Measurements from ENCODE around the gene TMEM101. TPM values are rescaled to one million over a fixed set of nuclear protein-coding genes. Genes with fewer than 3 reads are reported as not detected.

TMEM101 gene
- total and polyA plus RNA-seq, 2 of the 8 experiments (the other 6 are each of a cell fraction or from before 2014, with no cell fraction given), result 16.1 to 44.7 TPM

- H3K27me3 ChIP-seq (replicated peaks in 1 of 4; ENCODE audit: control insufficient read depth in 3 of 4, extremely low read depth in 1 of 4, insufficient read depth in 3 of 4, low read length in 3 of 4), result peaks cover 0 to 5% (median 4%) of the 10 kb centered on the region in 4 experiments; a peak in 3 of 7 replicates
- FAIRE-seq, result no peak
- H3K27ac ChIP-seq (ENCODE audit: low read depth, low read length), result no peak overlapping the region
- no peak overlapping the region for H2AK5ac ChIP-seq (ENCODE audit: low read depth, low read length)
- no peak overlapping the region for H2BK120ac ChIP-seq (replicated peaks; ENCODE audit: low read depth, low read length)
- no peak overlapping the region for H3K9ac ChIP-seq (replicated peaks in 1 of 4; ENCODE audit: extremely low read depth in 1 of 4, low read depth in 3 of 4, low read length in 3 of 4)
- no peaks in the 10 kb centered on the region for H3K79me1 ChIP-seq (ENCODE audit: low read depth, low read length)
- H3K36me3 ChIP-seq (ENCODE audit: control insufficient read depth in 2 of 4, insufficient read depth in 4 of 4, low read length in 3 of 4), result no peaks in the 10 kb centered on the region
- POLR2A ChIA-PET (ENCODE audit: partially characterized antibody), result interaction anchor here (1.8 to 1.9 kb wide), 2 partner anchors 32 to 41 kb away, joined by 5 to 9 read pairs; partner anchors contain the start of gene PPY
- no peak overlapping the region for H4K5ac ChIP-seq (ENCODE audit: insufficient read length, low read depth, low read length)
- no peak for DNase-seq (ENCODE audit: low read depth in 1 of 2, low spot score in 2 of 2)
- no peak overlapping the region for H3K23ac ChIP-seq (ENCODE audit: insufficient read length)
- no peaks in the 10 kb centered on the region for H3K9me3 ChIP-seq (ENCODE audit: insufficient read depth in 2 of 2, low read depth in 1 of 2, low read length in 1 of 2)
- H4K20me1 ChIP-seq (replicated peaks in 1 of 2; ENCODE audit: control insufficient read depth in 1 of 2, insufficient read depth in 2 of 2, low read length in 2 of 2), result no peaks in the 10 kb centered on the region
- CTCF ChIA-PET (ENCODE audit: partially characterized antibody), result interaction anchor here (0.6 to 22.7 kb wide), 17 partner anchors 9 to 520 kb away, joined by 3 to 416 read pairs (median 4); partner anchors contain the start of genes NAGS, PPY and PYY
- H3K4me2 ChIP-seq (ENCODE audit: insufficient read depth in 1 of 2, low read depth in 2 of 2, low read length in 2 of 2), result peak overlapping the region; percentile 59 to 89
- H2AFZ ChIP-seq (ENCODE audit: low read length), result peak overlapping the region; percentile 70; the same call in 1 of the 2 replicates
- no peaks in the 10 kb centered on the region for H3K79me2 ChIP-seq (ENCODE audit: control insufficient read depth in 1 of 2, insufficient read depth in 2 of 2, low read length in 2 of 2)
- peak overlapping the region; percentile 53 to 75 (median 60); a peak in 7 of 8 replicates for H3K4me3 ChIP-seq (ENCODE audit: extremely low read depth in 1 of 4, insufficient read depth in 2 of 4, low read depth in 3 of 4, low read length in 4 of 4)
- no peak overlapping the region for H2BK5ac ChIP-seq (ENCODE audit: low read depth, low read length)
- no peak overlapping the region for H3K18ac ChIP-seq (ENCODE audit: extremely low read depth, low read length)
- peaks cover 6% of the 10 kb centered on the region for H3K23me2 ChIP-seq (ENCODE audit: low read depth, low read length)
- H3K56ac ChIP-seq (replicated peaks; ENCODE audit: insufficient read length, low read depth, low read length), result no peak overlapping the region
- H4K91ac ChIP-seq (replicated peaks; ENCODE audit: insufficient read length, low read length), result no peak overlapping the region
- H3K14ac ChIP-seq (ENCODE audit: insufficient read length), result no peak overlapping the region
- H2BK12ac ChIP-seq (ENCODE audit: low read depth, low read length), result no peak overlapping the region
- H2BK15ac ChIP-seq (ENCODE audit: low read length), result no peak overlapping the region
- WGBS, 2 experiments (ENCODE audit: extremely low coverage in 1 of 2, insufficient coverage in 1 of 2, insufficient read length in 1 of 2, insufficient replicate concordance in 2 of 2, low coverage in 1 of 2, low lambda C conversion rate in 2 of 2, missing lambda C conversion rate in 1 of 2), result 29% methylated on average over 8 of the region's 8 CpGs; no CpG with 5 or more reads in 1 of the 2 experiments
- H3K4me1 ChIP-seq (replicated peaks in 1 of 4; ENCODE audit: control insufficient read depth in 3 of 4, insufficient read depth in 4 of 4, low read length in 3 of 4), result peaks cover 0 to 4% (median 2%) of the 10 kb centered on the region in 4 experiments; a peak in 4 of 7 replicates
- no peak overlapping the region for H2BK20ac ChIP-seq (ENCODE audit: low read length)
- no peak overlapping the region for H4K8ac ChIP-seq (ENCODE audit: extremely low read depth, insufficient read depth, low read length)
- no peak overlapping the region for H3K4ac ChIP-seq (replicated peaks; ENCODE audit: insufficient read length, low read depth, low read length)
- TF ChIP-seq NANOG (IDR thresholded peaks at IDR 0.05; ENCODE audit: insufficient read depth, low read depth, low read length, poor library complexity, severe bottlenecking) (no peak), POLR2A (IDR thresholded peaks at IDR 0.05; ENCODE audit: control extremely low read depth in 1 of 2, low read depth in 2 of 2, low read length in 2 of 2) (no peak), SIN3A (conservative IDR thresholded peaks at IDR 0.05 in 1 of 2, IDR thresholded peaks at IDR 0.05 in 1 of 2; ENCODE audit: low read depth in 1 of 2, low read length in 2 of 2) (no peak; a peak in 1 of 4 replicates), JUND (IDR thresholded peaks at IDR 0.05; ENCODE audit: low read length) (no peak), NRF1 (IDR thresholded peaks at IDR 0.05; ENCODE audit: low read depth, low read length) (no peak), CBX8 (IDR thresholded peaks at IDR 0.05; ENCODE audit: borderline replicate concordance, low read depth, low read length) (no peak), ATF2 (IDR thresholded peaks at IDR 0.05; ENCODE audit: low read length) (no peak), KDM1A (IDR thresholded peaks at IDR 0.05; ENCODE audit: borderline replicate concordance, low read length) (no peak)
Measured at GRCh38 chr17:43984521-43984920, 30.2 kb downstream of the TMEM101 start.

Data from H1 (cell line).